ENCODE data around the gene MTMR2. TPM values are rescaled to one million over a fixed set of nuclear protein-coding genes. Genes with fewer than 3 reads are reported as not detected.

The MTMR2 gene
- 39.8 and 52.9 TPM in 2 replicates for total RNA-seq

DNA sequence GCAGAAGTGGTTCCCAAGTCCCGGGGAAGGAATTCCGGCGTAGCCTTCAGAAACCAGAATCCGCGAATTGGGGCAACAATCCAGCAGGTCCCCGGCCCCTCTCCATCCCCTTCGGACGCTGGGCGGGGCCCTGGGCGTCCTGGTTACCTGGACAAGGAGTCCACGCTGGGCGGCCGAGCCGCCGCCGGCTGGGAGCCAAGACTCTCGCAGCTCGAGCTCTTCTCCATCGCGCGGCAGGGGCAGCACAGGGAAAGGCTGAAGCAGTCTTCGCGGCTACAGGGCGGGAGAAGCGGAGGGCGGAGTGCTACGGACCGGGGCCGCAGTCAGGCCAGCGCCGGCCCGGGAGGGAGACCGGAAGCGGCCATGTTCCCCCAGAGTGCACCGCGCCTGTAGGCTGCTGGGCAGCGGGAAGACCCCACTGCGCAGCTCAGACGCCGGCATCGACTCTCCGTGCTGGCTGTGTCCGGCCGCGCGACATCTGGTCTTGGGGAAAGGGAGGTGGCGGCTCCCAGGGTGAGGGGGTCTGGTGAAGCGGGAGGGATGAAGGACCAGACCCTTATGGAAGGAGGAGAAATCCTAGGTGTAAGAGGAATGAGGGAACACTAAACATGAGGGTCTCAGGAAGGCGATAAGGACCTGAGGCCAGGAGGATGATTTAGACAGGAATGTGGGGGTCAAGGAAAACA, at the start of gene MTMR2:
TSS of gene MTMR2 (minus strand) at position 380 of the 686 bp plus-strand sequence. CDS start at position 227, 153 bp downstream.

DNA sequence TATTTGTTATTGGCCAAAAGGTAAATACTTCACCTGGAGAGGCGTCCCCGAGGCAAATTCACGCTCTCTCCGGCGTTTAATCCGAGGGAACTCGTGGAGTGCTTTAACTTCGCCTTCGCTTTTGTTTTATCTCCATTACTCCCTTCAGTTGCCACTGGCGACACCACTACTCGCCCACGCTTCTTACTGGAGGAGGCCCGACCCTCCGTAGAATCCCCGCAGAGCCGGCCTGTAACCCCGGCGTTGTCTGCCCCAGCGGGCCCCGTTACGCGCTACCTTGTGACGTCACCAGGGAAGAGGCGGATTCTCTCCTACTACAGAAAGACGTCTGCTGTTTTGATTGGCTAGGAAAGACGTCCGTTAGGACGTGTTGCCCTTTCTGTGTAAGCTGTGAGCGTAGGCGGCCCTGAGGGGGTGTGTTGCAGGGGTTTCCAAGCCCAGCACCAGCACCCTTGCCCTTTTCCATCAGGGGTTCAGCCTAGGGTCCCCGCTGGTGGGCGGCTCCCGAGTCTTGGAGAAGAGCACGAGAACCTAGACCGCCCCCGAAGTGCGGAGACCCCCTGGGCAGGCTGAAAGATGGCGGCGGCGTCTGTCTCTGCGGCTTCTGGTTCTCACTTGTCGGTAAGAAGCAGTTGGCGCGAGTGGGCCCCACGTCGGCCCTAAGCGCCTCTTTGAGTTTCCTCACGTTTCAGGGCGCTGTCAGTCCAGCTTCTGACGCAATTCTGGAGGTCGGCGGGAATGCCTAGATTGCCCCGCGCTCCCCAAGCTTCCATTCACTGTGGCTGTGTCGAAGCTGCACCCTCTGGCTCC, 133.6 kb downstream of the MTMR2 start, which contains the start of gene CEP57:
TSS of gene CEP57 (plus strand) at position 376 of the 810 bp plus-strand sequence. CDS start at position 577, 201 bp downstream.

DNA sequence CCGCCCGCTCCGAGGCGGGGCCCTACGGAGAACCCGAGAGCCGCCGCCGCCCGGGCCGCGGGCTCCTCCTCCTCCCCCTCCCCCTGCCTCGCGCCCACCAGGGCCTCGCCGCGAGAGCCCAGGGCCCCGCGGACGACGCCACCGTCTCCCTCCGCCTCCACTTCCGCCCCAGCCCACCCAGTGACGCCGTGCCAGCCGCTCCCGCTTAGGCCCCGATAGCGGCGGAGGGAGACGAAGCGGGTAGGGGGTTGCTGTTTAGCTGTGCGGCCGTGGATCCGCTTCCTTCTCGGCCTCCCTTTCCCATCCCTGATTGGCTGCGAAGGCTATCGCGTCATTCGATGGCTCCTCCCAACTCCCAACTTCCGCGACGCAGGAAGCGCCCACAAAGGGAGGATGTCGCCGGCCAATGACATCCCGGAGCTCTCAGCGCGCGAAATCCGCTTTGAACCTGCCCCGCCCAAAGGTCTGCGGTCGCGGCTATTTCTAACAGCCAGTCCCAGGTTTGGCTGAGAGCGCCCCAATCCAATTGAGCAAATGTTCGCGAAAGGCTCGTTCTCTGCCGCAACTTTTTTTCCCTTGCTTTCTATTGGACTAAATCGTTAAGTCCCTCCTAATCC, 134.3 kb downstream of the MTMR2 start, which contains the start of gene FAM76B:
TSS of gene FAM76B (minus strand) at position 277 of the 617 bp plus-strand sequence. CDS start 304 bp downstream, outside the sequence.

Other genes starting within 250 kb of the MTMR2 start
- 16.5 and 18.0 TPM in 2 replicates for gene FAM76B, start 134.3 kb downstream of the MTMR2 start, total RNA-seq
- 24.3 and 27.4 TPM in 2 replicates for gene CEP57, start 133.6 kb downstream of the MTMR2 start, total RNA-seq